Stimulated activated CD8-positive, alpha-beta memory T cell treated with anti-CD3 and anti-CD28 coated beads, Interleukin-4, amount 100 ng/mL, for 48 hours (primary cell): Measurements from ENCODE around the gene EEFSEC.

ENCODE experiments used
- DNase-seq: peaks from one replicate; pipeline ENCODE4 v3.0.0-alpha.2; 2020

Gene EEFSEC

DNA sequence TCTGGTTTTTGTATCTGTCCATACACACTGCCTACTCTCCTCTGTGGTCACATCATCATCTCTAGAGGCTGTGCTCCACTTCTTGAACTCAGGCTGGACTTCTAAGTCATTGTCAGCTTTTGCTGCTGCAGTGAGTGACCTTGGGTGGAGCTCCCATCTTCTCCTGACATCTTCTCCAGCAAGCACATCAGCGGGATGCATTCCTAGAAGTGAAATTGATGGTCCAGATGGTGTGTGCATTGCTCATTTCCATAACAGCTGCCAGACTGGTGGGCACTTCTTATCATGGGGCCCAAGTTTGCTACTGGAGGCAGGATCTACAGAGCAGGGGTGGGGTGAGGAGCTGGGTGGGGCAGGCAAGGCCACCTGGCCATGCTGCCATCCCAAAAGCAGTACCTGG is 203.5 kb downstream of the EEFSEC start:
- no peak for DNase-seq

DNA sequence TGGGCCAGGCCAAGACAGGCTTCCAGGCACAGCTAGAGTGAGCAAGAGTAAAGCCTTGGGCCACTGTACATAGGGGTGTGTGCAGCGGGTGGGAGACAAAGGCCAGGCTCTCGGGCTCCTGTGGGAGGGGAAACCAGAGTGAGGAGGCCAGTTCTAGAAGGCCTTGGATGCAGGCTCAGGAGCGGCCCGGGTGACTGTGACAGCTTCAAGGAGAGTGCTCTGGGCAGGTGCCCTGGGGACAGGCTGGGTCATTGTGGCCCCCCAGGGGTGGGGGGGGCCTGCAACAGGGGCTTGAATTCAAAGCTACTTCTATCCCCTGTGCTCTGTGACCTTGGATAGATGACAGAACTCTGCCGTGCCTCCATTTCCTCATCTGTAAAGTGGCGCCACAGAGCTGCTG is 204.3 kb downstream of the EEFSEC start:
- DNase-seq: no peak

DNA sequence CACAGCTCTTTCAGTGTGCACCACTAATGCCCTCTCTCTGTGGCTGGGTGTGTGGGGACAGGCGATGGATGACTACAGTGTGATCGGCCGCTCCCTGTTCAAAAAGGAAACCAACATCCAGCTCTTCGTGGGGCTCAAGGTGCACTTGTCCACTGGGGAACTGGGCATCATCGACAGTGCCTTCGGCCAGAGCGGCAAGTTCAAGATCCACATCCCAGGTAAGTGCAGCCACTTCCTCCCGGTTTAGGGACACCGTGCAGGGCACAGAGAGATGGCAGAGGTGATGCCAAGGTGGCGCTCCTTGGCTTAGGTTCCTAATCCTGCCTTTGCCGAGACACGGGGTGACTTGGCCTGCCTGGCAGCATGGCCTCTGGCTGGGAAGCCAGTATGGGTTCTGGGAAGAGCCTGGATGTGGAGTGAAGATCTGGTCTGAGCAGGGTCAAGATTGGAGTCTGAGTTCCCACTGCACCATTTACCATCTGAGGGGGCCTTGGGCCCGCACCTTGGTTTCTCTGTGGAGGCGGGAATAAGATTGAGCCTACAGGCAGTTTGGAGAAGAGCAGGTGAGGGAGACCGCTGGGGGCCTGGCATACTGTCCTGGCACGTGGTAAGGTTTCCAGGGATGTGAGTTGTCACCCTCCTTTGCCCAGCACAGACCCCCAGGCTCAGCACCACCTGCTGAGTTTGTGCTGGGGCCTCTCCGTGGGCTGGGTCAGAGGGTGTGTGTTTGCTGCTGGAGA is 205.0 kb downstream of the EEFSEC start:
- no peak for DNase-seq

DNA sequence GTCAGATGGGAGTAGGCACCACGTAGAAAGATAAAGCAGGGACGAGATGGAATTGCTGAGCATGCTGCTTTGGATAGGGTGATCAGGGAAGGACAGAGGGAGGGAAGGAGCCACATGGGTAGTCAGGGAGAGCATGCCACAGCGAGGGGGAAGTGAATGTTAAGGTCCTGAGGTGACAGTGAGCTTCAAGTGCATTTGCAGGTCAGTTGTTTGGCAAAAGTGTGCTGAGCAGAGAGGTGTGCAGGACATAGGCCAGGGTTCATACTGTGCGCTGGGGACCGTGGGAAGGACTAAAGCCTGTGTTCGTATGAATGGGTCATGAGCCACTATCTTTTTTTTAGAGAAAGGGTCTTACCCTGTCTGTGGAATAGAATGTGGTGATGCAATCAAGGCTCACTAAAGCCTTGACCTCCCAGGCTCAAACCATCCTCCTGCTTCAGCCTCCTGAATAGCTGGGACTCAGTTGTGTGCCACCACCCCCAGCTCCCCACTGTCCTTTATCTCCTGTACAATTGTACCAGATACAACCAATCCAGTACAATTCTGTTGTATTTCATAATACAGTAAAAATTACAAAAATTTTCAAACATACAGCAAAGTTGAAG is 205.9 kb downstream of the EEFSEC start:
- no peak for DNase-seq

DNA sequence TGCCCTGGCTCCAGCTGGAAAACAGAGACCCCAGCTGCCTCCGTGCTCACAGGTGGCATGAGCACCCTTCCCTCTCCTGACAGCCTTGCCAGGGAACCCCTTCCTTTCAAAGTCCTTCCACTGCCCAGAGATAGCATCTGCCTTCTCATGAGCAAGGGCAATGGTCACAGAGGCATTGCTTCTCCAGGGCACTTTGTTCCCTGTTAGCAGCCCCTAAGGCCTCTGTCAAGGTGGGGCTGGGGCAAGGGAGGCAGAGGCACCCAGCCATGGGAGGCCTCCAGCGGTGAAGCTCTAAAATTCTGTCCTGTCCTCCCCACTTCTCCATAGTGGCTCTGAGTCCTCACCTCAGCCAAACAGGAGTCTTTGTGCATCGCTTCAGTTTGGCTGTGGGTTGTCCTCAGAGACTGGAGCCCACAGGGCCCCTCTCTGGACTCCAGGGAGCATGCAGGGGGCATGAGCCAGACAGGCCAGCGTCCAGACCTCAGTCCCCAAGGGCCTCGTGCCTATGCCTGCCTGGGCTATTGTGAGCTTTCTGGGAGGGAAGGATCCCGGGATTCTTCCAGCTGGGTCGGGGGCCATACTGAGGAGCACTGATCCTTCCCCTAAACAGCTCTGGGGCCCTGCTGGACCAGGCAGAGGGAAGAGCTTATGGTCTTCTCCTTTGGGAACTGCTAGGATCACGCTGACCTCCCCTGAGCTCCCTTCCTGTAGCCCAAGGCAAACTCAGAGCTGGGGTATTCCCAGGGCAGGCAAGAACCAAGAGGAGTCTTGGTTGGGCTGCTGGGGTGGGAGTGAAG is 206.8 kb downstream of the EEFSEC start:
- no peak for DNase-seq

DNA sequence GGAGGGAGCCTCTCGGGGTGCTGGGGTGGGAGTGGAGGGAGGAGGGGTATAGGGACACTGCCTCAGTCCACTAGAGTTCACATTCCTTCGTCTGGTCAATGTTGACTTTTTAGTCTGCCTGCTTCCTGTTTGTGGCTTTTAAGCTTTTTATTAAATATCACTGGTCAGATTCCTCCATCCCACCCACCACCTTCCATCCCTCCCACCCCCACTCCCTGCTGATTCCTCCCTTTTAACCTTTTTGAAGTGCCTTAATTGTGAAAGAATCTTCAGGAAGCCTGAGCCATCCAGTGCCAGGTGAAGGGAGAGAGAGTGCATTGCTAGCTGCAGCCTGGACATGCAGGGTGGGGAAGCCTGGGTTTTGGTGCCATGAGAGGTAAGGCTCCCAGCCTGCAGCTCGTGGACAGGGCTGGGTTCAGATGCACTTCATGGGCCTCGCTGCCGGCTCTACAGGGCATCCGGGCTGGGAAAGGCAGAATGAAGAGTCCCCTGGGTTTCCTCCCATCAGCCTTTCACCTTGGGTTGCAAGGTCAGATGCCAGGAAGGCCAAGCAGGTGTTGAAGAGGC is 207.5 kb downstream of the EEFSEC start:
- DNase-seq: no peak

DNA sequence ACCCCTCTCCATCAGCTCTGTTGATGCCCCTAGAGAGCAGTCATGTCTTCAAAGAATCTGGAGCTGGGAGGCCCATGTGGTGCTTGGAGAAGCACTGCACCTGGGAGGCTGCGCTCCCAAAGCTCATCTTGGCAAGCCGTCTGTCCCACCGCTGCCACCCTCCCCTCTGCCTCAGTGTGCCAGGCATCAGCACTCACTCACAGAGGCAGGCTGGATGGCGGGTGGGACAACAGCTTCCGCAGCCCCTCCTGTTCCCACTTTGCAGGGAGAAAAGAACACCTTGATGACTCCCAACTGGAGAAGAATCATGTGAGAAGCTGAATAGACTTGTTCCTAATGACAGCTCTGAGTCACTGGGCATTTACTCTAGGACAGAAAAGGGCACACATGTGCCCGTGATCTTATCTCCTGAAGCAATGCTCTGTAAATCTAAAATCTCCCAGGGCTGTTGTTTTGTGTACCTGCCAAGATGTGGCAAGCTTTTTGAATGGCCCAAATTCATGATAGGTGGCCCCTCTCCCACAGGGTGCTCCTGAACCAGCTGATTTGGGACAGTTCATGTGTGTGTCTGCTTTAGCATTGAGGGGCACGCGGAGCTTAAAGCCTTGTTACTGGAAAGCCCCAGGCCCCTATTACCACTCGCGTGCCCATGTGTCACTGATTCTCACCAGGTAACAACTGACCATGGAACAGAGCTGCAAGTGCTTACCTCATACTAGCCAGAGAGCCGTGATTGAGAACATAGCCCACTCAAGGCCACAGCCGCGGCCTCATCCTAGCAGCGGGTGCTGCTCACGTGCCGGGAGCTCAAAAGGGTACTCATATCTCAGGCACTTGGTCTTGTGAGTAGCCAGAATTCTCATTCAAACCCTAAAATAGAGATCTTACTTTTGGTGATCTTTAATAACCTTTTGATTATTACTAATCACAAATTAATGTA is 209.0 kb downstream of the EEFSEC start:
- no peak for DNase-seq

DNA sequence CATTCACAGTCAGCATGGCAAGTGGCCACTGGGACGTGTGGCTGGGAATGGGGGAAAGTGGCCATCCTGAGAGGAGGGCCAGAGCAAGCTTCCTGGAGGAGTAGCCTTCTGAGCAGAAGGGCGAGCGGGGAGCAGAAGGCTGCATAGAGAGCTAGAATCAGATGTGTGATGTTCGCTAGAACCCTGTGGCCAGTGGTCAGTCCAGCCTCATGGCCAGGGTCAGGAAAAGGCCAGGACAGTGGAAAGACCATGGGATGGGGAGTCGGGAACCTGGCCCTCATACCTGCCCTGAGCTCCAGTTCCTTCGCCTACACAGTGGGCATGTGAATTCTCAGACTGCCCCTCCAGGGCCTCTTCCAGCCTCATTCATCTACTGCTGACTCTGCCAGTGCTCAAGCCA is 211.0 kb downstream of the EEFSEC start:
- no peak for DNase-seq

DNA sequence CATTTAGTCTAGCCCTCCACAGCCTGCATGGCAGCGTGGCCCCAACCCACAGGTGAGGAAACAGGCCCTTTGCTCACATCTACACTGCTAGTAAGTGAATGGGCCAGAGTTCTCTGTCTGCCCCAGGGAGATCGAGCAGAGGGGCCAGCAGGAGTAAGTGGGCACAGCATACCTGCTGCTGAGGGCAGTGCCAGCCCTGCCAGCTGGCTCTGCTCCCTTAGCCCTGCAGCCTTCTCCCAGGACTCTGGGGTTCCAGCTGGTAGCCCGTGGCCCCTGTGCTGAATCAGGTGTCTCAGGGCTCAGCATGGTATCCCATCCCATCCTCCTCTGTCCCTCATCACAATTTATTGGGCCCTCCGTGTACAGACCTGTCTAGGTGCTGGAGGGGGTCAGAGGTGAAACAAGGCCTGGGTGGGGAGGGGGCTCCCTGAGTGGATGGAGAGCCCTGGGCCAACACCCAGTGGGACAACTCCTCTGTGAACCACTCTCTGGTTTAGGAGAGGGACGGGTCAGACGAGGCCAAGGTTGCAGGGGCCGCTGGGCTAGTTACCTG is 211.6 kb downstream of the EEFSEC start:
- no peak for DNase-seq

DNA sequence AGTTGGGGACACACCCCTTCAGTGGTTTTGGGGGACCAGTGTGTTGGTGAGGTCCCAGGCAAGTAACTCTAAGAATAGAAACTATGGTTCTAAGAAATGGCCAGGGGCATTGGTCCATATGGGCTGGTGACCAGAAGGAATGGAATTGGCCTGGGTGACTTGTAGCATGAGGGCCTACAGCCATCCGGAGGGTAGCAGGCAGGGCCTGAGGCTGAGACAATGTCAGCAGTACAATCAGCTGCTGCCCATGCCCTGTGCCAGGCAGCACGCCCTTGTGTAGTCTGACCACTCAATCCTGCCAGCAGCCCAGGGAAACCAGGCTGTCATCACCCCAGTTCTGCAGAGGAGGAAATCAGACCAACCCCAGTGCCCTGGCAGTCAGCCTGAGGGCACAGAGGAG is 212.9 kb downstream of the EEFSEC start:
- DNase-seq: no peak

DNA sequence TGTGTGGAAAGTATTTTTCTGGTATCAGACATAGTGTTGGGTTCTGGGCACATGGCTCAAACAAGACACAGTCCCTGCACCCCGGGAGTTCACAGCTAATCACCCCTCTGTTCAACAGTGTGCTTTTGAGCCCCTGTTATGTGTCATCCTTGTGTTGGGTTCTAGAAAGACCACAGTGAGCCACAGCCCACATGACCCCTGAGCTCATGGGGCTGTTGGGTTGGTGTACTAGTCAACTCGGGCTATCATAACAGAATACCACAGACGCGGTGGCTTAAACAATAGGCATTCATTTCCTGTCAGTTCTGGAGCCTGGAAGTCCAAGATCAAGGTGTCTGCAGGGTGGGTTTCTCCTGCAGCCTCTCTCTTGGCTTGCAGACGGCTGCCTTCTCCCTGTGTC is 213.4 kb downstream of the EEFSEC start:
- DNase-seq: no peak

DNA sequence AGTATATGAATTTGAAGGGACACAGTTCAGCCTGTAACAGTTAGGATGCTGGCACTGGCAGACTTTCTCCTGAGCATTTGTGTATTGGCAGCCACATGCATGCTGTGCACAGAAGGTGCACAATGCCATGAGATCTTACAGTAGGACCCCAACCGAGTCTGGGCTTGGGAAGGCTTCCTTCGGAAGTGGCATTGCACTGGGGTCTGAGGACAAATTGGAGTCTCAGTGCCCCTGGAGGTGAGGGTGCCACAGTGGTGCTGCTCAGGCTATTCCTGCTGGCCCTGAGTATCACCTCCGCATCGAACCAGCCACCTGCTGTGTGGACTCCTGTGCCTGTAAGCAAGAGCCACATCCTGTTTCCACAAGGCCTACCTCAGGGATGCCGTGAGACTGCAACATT is 213.9 kb downstream of the EEFSEC start:
- no peak for DNase-seq

DNA sequence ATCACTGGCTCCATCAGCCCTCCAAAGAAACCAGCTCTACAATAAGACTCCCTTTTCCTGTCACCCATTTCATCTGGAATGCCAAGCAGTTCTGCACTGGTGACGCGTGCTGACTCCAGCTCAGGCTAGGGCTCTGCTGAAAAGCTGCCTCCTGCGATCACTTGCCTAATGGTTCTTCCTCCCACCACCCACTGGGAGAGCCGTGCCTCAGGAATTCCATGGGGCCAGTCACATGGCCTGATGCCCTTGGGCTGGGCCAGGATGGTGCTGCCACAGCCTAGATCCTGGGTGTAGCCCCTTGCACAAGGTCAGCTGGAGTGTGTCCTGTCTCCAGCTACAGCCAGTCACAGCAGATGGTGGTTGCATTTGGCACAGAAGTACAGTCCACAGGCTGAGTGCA is 214.5 kb downstream of the EEFSEC start:
- no peak for DNase-seq

DNA sequence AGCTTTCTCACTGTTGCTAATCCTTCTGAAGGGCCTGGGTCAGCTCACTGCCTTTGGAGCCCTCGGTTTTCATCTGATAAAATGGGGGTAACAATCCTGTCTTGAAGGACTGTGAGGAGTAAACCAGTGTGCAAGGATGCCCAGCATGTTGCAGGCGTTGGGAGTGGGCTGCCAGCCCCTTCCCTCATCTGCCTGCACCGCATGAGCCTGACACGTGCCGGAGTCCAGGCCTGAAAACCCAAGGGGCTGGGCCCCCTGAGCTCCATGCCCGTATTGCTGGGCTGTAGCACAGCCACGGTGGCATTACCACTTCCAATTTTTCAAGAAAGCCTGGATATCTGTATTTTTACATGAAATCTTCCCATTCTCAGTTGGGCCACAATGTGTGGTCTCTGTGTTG is 215.3 kb downstream of the EEFSEC start:
- no peak for DNase-seq

DNA sequence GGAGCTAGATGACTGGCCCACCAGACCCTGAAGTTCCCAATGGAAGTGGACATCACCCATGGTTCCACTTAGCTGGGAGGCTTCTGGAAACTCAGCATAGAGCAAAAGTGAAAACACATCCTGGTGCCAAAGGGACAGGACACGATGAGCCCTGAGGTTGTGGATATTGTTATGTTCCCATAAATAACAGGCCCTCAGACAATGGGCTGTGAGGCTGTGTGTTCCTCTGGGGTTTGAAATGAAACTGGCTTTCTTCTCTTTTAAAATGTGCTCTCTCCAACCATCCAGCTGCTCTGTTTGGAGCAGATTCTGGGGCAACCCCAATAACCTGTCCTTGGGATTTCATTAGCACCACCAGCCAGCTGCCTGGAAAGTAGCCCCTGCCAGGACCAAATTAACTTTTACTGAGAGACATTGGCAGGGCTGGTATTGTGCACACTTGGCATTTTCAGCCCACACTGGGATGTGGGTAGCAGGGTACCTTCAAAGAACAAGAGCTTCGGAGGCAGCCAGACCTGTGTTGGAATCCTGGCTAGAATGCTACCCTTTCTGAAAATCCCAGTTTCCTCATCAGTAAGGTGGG is 215.9 kb downstream of the EEFSEC start:
- no peak for DNase-seq

DNA sequence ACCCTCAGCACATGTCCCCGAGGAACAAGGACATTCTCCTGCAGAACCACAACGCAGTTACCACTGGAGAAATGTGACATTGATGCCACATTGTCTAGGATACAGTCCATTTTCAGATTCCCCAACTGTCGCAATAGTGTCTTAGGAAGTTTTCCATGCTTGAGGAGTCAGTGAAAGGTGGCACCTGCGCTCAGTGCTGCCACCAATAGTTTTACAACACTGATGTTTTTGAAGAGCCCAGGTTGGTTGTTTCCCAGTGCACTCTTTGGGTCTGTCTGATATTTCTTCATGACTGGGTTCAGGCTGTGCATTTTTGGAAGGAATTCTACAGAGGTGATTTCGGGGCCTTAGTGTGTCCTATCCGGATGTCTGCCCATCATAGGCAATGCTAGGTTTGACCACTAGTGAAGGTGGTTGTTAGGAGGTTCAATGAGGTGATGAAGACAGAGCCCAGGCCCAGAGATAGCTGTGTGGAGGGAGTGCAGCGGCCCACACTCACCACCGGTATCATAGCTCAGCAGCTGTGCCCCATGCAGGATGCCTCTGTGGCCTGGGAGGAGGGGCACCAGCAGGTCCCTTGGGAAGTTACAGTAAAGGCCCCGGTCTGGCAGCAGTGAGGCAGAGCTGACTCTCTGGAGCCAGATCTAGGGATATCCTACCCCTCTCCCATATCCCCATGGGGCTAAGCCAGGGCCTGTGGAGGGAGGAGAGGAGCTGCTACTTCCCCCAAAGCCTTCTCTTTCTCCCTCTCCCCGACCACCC is 216.8 kb downstream of the EEFSEC start:
- no peak for DNase-seq

DNA sequence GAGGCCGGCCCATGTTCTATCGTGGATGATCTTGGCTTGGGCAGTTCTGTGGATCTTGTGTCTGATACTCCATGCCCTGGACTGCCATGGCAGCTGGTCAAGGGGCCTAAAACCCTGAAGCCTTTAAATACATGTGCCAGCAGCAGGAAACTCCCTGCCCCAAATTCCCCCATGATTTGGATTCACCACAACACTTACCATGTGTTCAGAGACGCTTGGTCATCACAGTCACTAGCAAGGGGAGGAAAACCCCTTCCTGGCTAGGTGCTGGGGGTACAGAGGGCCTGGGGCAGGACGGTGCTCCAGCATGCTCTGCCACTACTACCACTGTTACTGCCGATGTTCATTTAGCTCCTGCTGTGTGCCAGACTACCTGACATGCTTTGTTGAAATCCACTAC is 219.0 kb downstream of the EEFSEC start:
- no peak for DNase-seq

DNA sequence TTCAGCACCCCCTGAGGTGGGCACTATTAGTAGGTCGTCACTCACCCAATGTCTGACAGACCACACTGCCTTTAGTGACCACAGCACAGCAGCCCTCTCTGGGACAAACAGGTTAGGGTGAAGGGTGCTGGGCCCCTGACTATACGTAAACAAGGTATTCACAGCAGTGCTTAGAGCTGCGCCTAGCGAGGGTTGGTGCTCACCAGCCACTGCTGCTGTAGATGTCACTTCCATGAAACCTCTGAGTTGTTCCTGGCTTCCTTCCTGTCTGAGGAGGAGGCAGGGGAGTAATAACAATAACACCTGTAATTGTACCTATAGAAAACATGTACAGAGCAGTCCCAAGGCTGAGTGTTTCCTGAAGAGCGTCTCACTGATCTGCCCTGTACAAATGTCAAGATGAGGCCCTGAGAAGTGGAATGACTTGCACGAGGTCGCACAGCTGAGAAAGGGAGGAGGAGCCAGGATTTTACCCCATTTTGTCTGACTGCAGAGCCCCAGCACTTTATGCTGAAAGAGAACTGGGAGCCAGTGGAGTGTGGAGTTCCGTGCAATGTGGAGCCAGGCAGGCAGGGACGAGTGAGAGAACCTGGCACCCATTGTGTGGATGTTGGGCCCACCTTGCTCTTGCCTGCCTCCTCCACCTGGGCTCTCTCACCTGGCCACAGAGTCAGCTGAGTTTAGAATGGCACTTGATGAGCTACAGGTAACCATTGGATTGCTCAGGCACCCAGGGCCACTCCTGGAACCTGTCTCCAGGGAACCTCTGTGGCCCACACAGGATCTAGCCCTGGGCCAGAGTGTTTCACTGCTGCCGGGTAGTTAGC is 219.6 kb downstream of the EEFSEC start:
- DNase-seq: no peak

DNA sequence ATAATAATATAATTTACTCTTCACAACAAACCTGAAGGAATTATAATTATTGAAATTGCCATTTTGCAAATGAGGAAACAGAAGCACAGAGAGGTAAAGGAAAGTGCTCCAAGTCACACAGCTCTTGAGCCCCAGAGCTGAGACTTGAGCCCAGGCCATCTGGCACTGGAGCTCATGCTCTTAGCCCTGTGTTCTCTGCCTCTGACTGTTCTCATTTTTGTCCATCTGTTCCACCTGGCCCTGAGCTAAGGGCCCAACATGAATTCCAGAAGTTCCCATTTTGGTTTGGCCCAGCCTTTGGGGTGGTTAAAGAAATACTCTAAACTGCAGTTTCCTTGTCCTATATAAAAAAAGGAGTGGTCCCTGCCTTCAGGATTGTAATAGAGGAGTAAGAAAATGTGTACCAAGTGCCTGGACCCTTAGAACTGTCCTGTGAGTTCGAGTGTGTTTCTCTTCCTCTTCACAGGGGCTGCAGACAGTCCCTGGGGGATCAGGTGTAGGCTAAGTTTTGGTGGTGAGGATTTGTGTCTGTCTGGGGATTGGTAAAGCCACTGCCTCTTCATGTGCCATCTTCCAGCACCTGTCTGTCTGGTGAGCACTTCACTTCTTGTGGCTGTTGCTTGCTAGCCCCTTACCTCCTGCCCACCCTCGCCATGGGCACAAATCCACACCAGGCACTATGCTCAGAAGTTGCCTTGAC is 221.6 kb downstream of the EEFSEC start:
- no peak for DNase-seq

DNA sequence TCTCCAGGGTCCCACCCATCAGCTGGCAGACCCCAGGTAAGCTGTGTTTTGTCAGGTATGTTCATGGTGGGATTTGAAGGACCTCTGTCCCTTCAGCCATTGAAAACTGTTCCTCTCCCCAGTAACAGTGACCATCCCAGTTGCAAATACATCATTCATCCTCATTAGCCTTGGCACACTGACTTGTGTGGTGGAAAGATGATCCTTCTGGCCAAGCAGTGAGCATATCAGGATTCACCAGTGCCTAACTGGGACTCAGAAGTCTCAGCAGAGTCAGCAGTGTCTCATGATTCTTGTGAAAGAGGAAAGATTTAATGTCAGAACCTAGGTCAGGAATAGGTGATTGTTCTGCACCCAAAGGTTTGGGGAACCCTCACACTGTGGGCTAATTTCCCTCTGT is 223.2 kb downstream of the EEFSEC start:
- no peak for DNase-seq
